Measurements from ENCODE around the gene PITX3. TPM values are rescaled to one million over a fixed set of nuclear protein-coding genes. Genes with fewer than 3 reads are reported as not detected.
A peak's percentile ranks its signal among the peaks of the same experiment; 100 is the strongest.

PITX3 gene
- 0.30 TPM for polyA plus RNA-seq (2013, experiment 1 of 2)
- 0.19 TPM for polyA plus RNA-seq (2013, experiment 2 of 2)

DNA sequence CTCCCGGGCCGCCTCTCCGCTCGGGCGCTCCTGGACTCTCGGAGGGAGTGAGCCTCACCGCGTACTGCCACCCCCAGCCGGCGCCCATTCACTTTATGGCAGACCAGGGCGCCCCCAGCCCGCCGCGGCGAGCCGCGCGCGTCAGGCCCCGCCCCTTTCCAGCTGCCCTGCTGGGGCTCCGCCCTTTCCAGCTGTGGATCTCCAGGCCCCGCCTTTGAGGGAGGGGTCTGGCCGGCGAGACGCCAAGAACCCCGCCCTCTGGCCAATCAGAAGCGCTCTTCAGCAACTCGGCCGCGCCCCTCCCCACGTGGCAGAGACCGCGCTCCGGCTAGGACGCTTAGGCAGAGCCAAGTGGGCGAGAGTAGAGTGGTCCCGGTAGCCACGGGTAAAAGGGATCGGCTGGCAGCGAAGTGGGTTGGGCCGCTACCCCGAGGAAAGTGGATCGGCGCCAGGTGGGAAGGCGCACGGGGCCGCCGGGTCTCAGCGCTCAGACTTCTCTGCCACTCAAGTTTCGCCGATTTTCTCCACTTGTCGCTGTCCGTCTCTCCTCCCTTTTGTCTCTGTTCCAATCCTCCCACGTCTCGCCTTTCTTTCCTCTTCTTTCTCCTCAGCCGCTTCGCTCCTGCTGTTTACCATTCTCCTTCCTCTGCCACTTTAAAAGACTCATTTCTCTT, at the start of gene PITX3:
Gene PITX3, minus strand, starts transcription at position 69 of the 674 bp plus-strand sequence. CDS start 9,432 bp downstream, outside the sequence.
- peaks cover 69% of the 10 kb centered on the region for H3K27me3 ChIP-seq (ENCODE audit: insufficient read depth, low read length)
- H3K4me3 ChIP-seq (ENCODE audit: low read length), result peak within 1 kb of the TSS; percentile 68
- under 1% methylated on average over 57 of the region's 57 CpGs for WGBS
- H3K9me3 ChIP-seq (ENCODE audit: insufficient read depth, low read depth, low read length), result no peaks in the 10 kb centered on the region
- peak within 1 kb of the TSS; percentile 43; the same call in 1 of the 2 replicates for H3K9ac ChIP-seq (ENCODE audit: low read depth, low read length)
- H3K36me3 ChIP-seq (ENCODE audit: insufficient read depth, low read length), result no peaks in the 10 kb centered on the region
- H3K27ac ChIP-seq (ENCODE audit: low read depth, low read length), result no peak within 1 kb of the TSS
- H3K4me1 ChIP-seq (ENCODE audit: insufficient read depth, low read length), result peaks cover 2% of the 10 kb centered on the region; the same call in 1 of the 2 replicates

DNA sequence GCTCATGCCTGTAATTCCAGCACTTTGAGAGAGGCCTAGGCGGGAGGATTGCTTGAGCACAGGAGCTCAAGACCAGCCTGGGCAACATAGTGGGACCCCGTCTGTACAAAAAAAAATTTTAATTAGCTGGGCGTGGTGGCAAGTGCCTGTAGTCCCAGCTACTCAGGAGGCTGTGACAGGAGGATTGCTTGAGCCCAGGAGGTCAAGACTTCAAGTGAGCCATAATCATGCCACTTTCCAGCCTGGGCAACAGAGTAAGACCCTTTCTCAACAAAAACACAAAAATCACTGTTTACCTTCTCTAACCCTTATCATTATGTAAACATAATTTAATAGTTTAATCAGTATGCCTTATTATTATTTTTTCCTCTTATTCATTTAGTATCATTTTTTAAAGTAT, 48.5 kb upstream of the PITX3 start:
- WGBS, result 90% methylated on average over 3 of the region's 3 CpGs
- H3K27me3 ChIP-seq (ENCODE audit: insufficient read depth, low read length), result no peaks in the 10 kb centered on the region
- H3K36me3 ChIP-seq (ENCODE audit: insufficient read depth, low read length), result no peaks in the 10 kb centered on the region
- H3K27ac ChIP-seq (ENCODE audit: low read depth, low read length), result no peak overlapping the region
- no peak overlapping the region for H3K4me3 ChIP-seq (ENCODE audit: low read length)
- no peaks in the 10 kb centered on the region for H3K4me1 ChIP-seq (ENCODE audit: insufficient read depth, low read length)
- no peak overlapping the region for H3K9ac ChIP-seq (ENCODE audit: low read depth, low read length)
- no peaks in the 10 kb centered on the region for H3K9me3 ChIP-seq (ENCODE audit: insufficient read depth, low read depth, low read length)

DNA sequence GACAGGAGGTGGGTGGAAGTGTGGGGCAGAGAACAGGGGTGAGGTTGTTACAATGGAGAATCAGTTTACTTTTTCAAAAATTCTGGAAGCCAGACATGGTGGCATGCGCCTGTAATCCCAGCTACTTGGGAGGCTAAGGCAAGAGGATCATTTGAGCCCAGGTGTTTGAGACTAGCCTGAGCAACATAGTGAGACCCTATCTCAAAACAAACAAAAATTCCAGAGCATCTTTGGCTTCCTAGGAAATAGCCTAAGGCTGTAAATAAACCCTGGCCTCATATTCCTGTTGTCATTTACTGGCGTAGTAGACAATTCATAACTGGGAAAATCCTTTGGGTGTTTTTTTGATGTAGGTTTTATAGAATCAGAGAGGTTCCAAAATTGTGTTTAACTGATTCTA, 48.0 kb upstream of the PITX3 start:
- no peaks in the 10 kb centered on the region for H3K4me1 ChIP-seq (ENCODE audit: insufficient read depth, low read length)
- H3K27ac ChIP-seq (ENCODE audit: low read depth, low read length), result no peak overlapping the region
- H3K27me3 ChIP-seq (ENCODE audit: insufficient read depth, low read length), result no peaks in the 10 kb centered on the region
- no peak overlapping the region for H3K9ac ChIP-seq (ENCODE audit: low read depth, low read length)
- 93% methylated on average over 2 of the region's 2 CpGs for WGBS
- H3K36me3 ChIP-seq (ENCODE audit: insufficient read depth, low read length), result no peaks in the 10 kb centered on the region
- no peak overlapping the region for H3K4me3 ChIP-seq (ENCODE audit: low read length)
- H3K9me3 ChIP-seq (ENCODE audit: insufficient read depth, low read depth, low read length), result no peaks in the 10 kb centered on the region

DNA sequence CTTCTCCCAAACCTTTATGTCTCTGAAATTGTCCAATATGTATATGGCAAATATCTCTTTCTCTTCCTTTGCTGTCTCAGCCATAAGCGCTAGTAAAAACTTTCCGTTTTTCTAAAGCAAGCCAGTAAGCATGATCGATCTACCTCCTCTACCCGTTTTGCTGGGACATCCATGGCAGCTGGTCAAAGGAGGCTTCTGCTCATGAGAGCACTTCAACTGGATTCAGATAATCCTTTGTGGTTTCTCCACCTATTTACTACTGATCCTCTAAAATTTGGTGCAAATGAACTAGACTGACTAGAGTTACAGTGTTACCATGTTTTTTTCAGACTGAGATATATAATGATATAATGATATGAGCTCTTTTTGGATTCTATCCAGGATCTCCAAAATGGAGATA, 46.7 kb upstream of the PITX3 start:
- Histone ChIP-seq H3K4me3 (ENCODE audit: low read length) (no peak overlapping the region), H3K36me3 (ENCODE audit: insufficient read depth, low read length) (no peaks in the 10 kb centered on the region), H3K9me3 (ENCODE audit: insufficient read depth, low read depth, low read length) (no peaks in the 10 kb centered on the region), H3K27me3 (ENCODE audit: insufficient read depth, low read length) (no peaks in the 10 kb centered on the region), H3K4me1 (ENCODE audit: insufficient read depth, low read length) (no peaks in the 10 kb centered on the region), H3K27ac (ENCODE audit: low read depth, low read length) (no peak overlapping the region), H3K9ac (ENCODE audit: low read depth, low read length) (no peak overlapping the region)
- 94% methylated on average over 4 of the region's 4 CpGs for WGBS

DNA sequence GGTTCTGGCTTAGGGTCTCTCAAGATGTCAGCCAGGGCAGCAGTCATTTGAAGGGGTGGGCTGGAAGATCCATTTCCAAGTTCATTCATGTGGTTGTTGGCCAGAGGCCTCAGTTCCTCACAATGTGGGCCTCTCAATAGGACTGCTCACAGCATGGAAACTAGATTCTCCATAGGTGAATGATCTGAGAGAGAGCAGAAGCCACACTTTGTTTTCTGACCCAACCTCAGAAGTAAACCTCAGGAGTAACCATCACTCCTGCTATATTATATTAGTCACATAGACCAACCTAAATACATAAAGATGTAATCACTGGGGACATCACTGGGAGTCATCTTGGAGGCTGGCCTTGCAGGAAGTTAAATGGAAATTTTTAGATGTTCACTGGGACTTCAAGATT, 46.2 kb upstream of the PITX3 start:
- Histone ChIP-seq H3K4me1 (ENCODE audit: insufficient read depth, low read length) (no peaks in the 10 kb centered on the region), H3K27me3 (ENCODE audit: insufficient read depth, low read length) (no peaks in the 10 kb centered on the region), H3K36me3 (ENCODE audit: insufficient read depth, low read length) (no peaks in the 10 kb centered on the region), H3K9ac (ENCODE audit: low read depth, low read length) (no peak overlapping the region), H3K4me3 (ENCODE audit: low read length) (no peak overlapping the region), H3K27ac (ENCODE audit: low read depth, low read length) (no peak overlapping the region), H3K9me3 (ENCODE audit: insufficient read depth, low read depth, low read length) (no peaks in the 10 kb centered on the region)

DNA sequence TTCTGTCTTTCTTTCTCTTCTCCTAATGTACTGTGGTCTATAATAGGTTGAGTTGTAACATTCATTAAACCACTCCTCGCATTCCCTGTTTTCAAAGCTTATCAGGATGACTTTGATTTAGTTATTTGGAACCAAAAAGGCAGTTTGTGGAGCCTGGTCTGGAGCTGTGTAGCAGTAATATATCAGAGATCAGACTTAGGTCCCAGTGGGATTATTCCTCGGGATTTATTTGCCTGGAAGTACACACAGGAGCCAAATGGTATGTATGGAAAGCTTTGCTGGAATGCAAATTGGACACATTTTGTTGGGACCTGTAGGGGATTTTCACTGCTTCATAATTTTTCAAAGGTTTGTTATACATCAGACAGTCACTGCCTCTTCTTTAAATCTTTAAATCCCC, 44.9 kb upstream of the PITX3 start:
- WGBS, result 96% methylated on average over 2 of the region's 2 CpGs
- no peaks in the 10 kb centered on the region for H3K9me3 ChIP-seq (ENCODE audit: insufficient read depth, low read depth, low read length)
- no peaks in the 10 kb centered on the region for H3K36me3 ChIP-seq (ENCODE audit: insufficient read depth, low read length)
- no peaks in the 10 kb centered on the region for H3K4me1 ChIP-seq (ENCODE audit: insufficient read depth, low read length)
- no peak overlapping the region for H3K4me3 ChIP-seq (ENCODE audit: low read length)
- H3K9ac ChIP-seq (ENCODE audit: low read depth, low read length), result no peak overlapping the region
- H3K27me3 ChIP-seq (ENCODE audit: insufficient read depth, low read length), result no peaks in the 10 kb centered on the region
- no peak overlapping the region for H3K27ac ChIP-seq (ENCODE audit: low read depth, low read length)

DNA sequence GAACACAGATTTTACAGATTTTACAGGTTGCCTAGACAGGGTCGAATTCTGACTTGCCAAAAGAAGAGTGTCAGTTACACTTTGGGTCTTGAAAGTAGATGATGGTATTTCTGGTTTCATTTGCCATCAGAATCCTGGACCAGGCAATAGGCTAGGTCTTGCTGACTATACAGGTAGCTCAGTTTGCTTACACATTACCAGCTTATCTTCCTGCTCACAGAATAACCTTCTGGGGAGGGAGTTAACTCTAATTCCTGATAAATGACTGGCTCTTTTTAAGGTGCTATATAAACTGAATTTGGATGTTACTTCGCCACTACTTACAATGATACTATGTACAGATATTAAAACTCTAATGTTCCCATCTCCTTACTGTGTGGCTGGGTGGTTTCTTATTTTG, 43.8 kb upstream of the PITX3 start:
- Histone ChIP-seq H3K9me3 (ENCODE audit: insufficient read depth, low read depth, low read length) (no peaks in the 10 kb centered on the region), H3K4me3 (ENCODE audit: low read length) (no peak overlapping the region), H3K4me1 (ENCODE audit: insufficient read depth, low read length) (peaks cover 6% of the 10 kb centered on the region; the same call in 1 of the 2 replicates), H3K27me3 (ENCODE audit: insufficient read depth, low read length) (no peaks in the 10 kb centered on the region), H3K27ac (ENCODE audit: low read depth, low read length) (no peak overlapping the region), H3K36me3 (ENCODE audit: insufficient read depth, low read length) (no peaks in the 10 kb centered on the region), H3K9ac (ENCODE audit: low read depth, low read length) (no peak overlapping the region)
- 94% methylated on average over 1 of the region's 2 CpGs for WGBS

DNA sequence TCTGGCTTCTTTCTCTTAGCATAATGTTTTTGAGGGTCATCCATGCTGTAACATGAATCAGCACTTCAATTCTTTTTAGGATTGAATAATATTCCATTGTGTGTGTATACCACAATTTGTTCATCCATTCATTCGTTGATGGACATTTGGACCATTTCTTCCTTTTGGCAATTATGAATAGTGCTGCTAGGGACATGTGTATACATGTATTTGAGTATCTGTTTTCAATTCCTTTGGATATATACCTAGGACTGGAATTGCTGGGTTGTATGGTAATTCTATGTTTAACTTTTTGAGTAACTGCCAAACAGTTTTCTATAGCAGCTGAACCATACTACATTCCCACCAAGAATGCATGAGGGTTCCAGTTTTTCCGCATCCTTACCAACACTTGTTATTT, 43.2 kb upstream of the PITX3 start:
- Histone ChIP-seq H3K4me3 (ENCODE audit: low read length) (no peak overlapping the region), H3K36me3 (ENCODE audit: insufficient read depth, low read length) (no peaks in the 10 kb centered on the region), H3K27me3 (ENCODE audit: insufficient read depth, low read length) (no peaks in the 10 kb centered on the region), H3K4me1 (ENCODE audit: insufficient read depth, low read length) (peaks cover 6% of the 10 kb centered on the region; the same call in 1 of the 2 replicates), H3K27ac (ENCODE audit: low read depth, low read length) (no peak overlapping the region), H3K9me3 (ENCODE audit: insufficient read depth, low read depth, low read length) (no peaks in the 10 kb centered on the region), H3K9ac (ENCODE audit: low read depth, low read length) (no peak overlapping the region)
- 100% methylated on average over 1 of the region's 2 CpGs for whole genome bisulfite sequencing

DNA sequence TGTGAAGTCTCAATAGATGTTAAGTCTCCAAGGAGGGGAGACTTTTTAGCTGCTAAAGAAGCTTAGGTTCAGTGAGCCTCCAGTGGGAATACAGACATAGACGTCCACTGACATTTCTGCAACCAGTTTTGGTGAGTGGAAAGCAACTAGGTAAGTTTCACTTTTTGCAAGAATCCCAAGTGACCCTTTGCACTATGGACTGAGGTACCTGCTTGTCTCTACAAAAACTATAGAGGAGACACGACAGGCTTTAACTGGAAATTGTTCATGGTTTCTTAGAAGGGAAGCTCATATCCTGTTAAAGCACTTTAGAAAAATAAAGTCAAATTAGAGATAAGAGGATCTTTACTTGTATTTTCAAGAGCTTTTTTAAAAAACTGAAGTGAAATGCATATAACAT, 42.6 kb upstream of the PITX3 start:
- Histone ChIP-seq H3K27ac (ENCODE audit: low read depth, low read length) (no peak overlapping the region), H3K27me3 (ENCODE audit: insufficient read depth, low read length) (no peaks in the 10 kb centered on the region)
- WGBS, result 91% methylated on average over 2 of the region's 2 CpGs

DNA sequence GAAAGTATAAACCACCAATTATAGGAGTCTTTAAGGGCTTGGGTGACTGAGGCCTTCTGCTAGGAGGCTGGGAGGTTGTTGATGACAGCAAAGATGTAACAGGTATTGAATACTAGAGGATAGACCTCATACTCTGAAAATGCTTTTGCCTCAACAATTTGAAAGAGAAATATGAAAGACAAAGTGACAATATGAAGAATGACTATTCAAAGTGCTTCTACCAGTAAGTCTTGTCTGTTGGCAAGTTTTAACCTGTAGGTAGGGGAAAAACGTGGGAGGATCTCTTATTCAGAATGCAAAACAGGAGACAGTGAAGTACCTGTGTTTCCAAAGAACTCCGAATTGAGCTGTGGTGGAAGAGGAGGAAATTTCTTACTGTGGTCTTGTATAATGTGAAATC, 42.2 kb upstream of the PITX3 start:
- WGBS, result 62% methylated on average over 2 of the region's 2 CpGs
- no peaks in the 10 kb centered on the region for H3K36me3 ChIP-seq (ENCODE audit: insufficient read depth, low read length)
- H3K4me1 ChIP-seq (ENCODE audit: insufficient read depth, low read length), result peaks cover 6% of the 10 kb centered on the region; the same call in 1 of the 2 replicates
- H3K4me3 ChIP-seq (ENCODE audit: low read length), result no peak overlapping the region
- no peak overlapping the region for H3K27ac ChIP-seq (ENCODE audit: low read depth, low read length)
- H3K9ac ChIP-seq (ENCODE audit: low read depth, low read length), result no peak overlapping the region
- no peaks in the 10 kb centered on the region for H3K9me3 ChIP-seq (ENCODE audit: insufficient read depth, low read depth, low read length)
- no peaks in the 10 kb centered on the region for H3K27me3 ChIP-seq (ENCODE audit: insufficient read depth, low read length)

More for the DNA sequence above, 42.6 kb upstream of the PITX3 start:
- Histone ChIP-seq H3K9me3 (ENCODE audit: insufficient read depth, low read depth, low read length) (no peaks in the 10 kb centered on the region), H3K9ac (ENCODE audit: low read depth, low read length) (no peak overlapping the region), H3K4me1 (ENCODE audit: insufficient read depth, low read length) (peaks cover 6% of the 10 kb centered on the region; the same call in 1 of the 2 replicates), H3K4me3 (ENCODE audit: low read length) (no peak overlapping the region), H3K36me3 (ENCODE audit: insufficient read depth, low read length) (no peaks in the 10 kb centered on the region)

DNA sequence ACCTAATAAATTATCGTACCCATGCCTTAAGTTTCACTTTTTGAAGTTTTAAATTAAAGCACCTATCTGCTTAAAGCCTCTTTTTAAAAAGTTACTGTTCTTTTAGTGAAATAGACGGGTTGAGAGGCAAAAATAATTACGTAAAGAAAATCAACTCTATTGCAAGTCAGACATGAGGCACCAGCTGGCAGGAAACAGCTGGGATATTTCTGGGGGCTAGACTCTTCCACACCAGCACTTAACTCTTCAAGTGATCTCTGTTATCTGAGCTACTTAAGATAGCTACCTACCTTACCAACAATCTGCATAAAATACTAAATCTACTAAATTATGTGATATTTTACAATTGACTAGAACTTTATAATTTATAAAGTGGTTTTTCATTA, 39.8 kb upstream of the PITX3 start:
- no peak overlapping the region for H3K4me3 ChIP-seq (ENCODE audit: low read length)
- H3K4me1 ChIP-seq (ENCODE audit: insufficient read depth, low read length), result peaks cover 6% of the 10 kb centered on the region; the same call in 1 of the 2 replicates
- H3K9ac ChIP-seq (ENCODE audit: low read depth, low read length), result no peak overlapping the region
- no peak overlapping the region for H3K27ac ChIP-seq (ENCODE audit: low read depth, low read length)
- WGBS, result 97% methylated on average over 3 of the region's 3 CpGs
- H3K9me3 ChIP-seq (ENCODE audit: insufficient read depth, low read depth, low read length), result no peaks in the 10 kb centered on the region
- H3K36me3 ChIP-seq (ENCODE audit: insufficient read depth, low read length), result no peaks in the 10 kb centered on the region; the same call in 1 of the 2 replicates
- no peaks in the 10 kb centered on the region for H3K27me3 ChIP-seq (ENCODE audit: insufficient read depth, low read length)
